SK-MEL-5 (cell line): ENCODE measurements around the gene BOLL. TPM values are rescaled to one million over a fixed set of nuclear protein-coding genes. Genes with fewer than 3 reads are reported as not detected.
"Not testable (repeated sequence)": the region's sequence is repeated elsewhere in the genome, so short reads cannot be mapped to it uniquely, and the experiment has no call there.

ENCODE experiments used
- DNase-seq: peaks from one replicate; pipeline ENCODE4 v3.0.0-alpha.2; 2016; ENCODE audit warnings: low read depth, low spot score
- in situ Hi-C: cut with HindIII; loops from 2 replicates; pipeline ENCODE4 v1.10.0; 2016; ENCODE audit warnings: low sequenced_read_pairs, high pct_unique_total_duplicates, low pct_unique_long_range_greater_than_20kb
- total RNA-seq: library from RNA; depleted of rRNA; stranded (reverse); fragments of >200 nt; shearing (Covaris generic); gene quantifications from 2 replicates; pipeline ENCODE4 v1.2.3, GENCODE V29; 2014

BOLL gene
- total RNA-seq, 1 experiment from 2014 or later = not detected

DNA sequence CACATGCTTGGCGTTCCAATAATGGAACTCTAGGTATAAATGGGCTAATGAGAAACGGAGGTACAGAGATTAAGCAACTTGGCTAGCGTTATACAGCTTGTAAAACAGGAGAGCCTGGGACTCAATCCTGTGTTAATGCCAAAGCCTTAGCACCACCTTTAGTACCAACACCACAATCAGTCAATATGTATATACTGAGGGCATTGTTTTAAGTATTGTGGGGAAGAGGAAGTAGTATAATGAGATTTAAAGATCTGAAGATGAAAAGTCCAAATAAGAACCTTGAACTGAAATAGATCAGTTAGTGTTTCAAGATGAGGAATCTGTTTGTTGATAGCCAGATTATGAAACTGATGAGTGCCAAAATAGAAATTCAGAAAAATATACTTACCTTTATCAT is 71.8 kb downstream of the BOLL start:
- in situ Hi-C loops = no loop called here
- DNase-seq = no peak

DNA sequence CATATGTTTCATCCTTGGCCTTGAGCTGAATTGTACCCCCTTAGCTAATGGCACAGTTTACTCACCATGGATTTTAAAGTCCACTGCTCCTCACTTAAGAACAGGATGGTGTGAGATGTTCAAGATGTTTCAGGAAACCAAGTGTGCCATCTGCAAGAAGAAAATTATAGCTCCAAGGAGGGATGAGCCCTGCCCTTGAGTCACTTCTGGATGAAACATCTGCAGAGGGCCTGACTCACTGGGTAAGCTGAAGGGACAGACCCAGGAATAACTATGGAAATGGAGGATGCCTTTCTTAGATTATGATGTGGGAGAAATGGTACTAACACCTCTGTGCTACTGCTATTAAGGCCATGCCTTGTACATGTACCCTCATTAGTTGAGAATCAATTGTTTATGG is 73.5 kb downstream of the BOLL start:
- no peak for DNase-seq
- in situ Hi-C loops = no loop called here

DNA sequence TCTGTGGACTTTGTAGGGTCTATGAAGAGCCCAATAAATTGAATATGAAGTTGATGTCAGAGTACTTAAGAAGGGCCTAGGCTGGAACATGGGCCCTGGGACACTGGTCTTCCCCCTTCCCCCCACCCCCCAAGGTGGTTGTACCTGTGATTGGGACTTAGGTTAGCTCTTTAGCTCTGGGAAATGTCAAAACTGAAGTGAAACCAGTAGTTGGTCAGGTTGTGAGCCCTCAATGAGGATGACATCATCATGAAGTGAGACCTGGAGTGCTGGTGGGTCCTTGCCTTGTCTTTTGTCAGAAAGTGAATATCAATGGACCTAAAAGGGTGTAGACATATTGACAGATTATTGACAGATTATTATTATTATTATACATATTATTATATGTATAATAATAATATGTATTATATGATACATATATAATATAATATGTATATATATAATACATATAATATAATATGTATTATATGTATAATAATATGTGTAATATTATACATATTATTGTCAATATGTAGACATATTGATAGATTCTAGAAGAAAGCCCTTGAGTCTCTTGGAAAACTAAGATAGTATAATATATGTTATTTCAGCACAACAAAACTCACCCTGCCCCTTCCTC is 74.6 kb downstream of the BOLL start:
- no peak for DNase-seq
- in situ Hi-C loops = no loop called here

DNA sequence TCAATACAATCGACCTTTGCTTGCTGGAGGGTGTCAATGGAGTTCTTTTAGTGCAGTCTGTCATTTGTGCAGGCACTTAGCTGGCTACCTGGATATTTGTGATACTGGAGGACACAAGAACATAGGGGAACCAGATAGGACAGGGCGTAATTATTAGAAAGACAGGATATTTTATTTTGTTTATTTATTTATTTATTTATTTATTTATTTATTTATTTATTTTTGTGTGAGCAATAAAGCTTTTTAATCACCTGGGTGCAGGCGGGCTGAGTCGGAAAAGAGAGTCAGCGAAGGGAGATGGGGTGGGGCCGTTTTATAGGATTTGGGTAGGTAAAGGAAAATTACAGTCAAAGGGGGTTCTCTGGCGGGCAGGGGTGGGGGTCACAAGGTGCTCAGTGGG is 76.0 kb downstream of the BOLL start:
- DNase-seq, in situ Hi-C loops: not testable (repeated sequence)

DNA sequence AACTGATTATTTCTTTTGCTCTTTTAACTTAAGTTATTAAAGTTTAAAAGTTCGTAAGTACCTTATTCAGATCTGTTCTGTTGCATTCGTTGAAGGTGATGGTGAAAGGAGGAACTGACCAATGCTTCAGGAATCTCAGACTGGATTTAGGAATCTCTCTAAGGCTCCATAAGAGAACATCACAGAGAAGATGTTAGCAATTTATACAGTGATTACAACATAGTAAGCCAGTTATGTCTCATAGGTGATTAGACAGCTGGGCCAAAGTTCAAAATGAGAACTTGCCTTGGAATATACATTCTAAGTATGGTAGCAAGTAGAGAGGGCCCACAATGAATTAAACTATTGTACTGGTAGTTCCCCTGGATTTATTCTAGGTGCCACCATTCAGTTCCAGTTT is 76.8 kb downstream of the BOLL start:
- in situ Hi-C loops = no loop called here
- no peak for DNase-seq

DNA sequence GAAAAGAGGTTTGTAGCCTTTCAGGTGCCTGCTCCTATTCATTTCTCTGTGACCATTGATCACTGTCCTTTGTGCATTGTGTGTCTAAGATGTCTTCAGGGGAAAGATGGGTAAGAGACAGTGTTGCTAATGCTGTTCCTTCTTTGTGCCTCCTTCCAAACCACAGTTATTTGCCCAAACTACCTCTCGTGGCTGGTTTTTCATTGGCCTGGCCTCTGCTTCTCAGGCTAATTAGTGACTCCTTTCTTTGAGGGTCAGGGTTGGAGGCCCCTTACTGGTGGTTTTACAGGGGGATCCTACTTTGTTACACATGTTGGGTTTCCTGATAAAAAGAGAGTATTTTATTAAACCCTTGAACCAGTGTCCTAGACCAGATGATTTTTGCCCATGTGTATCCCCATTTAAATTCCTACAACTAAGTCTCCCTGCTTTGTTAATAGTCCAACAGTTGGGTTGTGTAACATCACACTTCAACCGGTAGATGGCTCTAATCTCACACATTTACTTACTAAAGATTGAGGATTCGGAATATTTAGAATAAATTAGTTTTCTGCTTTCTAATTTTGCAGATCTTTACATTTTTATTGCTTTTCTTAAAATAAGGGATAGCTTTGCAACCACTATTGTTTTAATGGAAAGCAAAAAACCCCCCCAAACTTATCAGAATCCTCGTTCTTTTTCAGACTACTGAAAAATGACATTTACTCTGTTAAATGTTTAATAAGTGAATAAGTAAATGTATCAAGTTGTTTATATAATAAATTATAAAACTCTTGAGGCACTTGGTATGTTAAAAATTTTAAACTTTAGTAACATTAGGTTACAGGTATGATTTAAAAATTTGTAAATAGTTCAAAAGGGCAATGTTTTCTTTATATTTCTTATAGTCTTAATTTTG is 77.6 kb downstream of the BOLL start:
- peak; percentile 59 for DNase-seq
- in situ Hi-C loops = no loop called here

DNA sequence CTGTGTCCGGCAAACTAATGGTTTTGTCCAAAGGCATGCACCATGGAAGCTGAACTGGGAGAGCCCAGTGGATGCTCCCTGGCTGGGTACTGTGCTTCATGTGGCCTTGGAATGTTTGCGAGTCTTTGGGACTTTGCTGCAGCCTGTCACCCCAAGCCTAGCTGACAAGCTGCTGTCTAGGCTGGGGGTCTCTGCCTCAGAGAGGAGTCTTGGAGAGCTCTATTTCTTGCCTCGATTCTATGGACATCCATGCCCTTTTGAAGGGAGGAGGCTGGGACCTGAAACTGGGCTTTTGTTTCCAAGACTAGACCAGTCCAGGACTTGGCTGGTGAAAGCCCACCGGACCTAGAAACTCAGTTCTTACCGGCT is 78.3 kb downstream of the BOLL start:
- in situ Hi-C loops = no loop called here
- no peak for DNase-seq

DNA sequence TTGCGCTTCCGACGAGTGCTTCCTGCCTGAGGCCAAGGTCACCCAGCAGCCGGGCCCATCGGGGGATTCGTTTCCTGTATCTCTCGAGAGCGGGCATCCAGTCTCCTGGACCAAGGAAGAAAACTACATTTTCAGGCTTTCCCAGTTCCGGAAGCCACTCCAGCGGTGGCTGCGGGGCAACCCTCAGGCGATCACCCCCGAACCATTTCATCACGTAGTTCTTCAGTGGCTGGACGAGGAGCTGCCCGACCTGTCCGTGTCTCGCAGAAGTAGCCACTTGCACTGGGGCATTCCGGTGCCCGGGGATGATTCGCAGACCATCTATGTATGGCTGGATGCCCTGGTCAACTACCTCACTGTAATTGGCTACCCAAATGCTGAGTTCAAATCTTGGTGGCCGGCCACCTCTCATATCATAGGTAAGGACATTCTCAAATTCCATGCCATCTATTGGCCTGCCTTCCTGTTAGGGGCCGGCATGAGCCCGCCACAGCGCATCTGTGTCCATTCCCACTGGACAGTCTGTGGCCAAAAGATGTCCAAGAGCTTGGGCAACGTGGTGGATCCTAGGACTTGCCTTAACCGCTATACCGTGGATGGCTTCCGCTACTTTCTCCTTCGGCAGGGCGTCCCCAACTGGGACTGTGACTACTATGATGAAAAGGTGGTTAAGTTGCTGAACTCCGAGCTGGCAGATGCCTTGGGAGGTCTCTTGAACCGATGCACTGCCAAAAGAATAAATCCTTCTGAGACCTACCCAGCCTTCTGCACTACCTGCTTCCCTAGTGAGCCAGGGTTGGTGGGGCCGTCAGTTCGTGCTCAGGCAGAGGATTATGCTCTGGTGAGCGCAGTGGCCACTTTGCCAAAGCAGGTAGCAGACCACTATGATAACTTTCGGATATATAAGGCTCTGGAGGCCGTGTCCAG is 78.9 kb downstream of the BOLL start:
- in situ Hi-C loops = no loop called here
- peak; percentile 12 for DNase-seq

DNA sequence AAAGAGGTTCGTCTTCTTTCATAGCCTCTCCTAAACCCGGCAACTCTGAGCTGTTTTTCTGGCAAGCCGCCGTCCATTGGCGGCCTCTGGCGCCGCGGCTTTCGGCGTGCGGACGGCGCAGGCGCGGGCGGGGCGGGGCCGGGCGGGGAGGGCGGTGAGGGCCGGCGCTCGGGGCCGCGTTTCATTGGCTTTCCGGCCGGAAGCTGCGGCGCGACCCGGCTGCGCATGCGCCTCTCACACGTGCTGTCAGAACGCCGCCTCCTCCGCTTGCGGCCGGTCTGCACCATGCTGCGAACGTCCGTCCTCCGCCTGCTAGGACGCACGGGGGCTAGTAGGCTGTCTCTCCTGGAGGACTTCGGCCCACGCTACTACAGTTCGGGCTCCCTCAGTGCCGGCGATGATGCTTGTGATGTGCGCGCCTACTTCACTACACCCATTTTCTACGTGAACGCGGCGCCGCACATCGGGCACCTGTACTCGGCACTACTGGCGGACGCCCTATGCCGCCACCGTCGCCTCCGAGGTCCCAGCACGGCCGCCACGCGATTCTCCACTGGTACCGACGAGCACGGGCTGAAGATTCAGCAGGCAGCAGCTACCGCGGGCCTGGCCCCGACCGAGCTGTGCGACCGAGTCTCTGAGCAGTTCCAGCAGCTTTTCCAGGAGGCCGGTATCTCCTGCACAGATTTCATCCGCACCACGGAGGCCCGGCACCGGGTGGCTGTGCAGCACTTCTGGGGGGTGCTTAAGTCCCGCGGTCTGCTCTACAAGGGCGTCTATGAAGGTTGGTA is 79.8 kb downstream of the BOLL start, which contains the start of gene MARS2:
Gene MARS2 (plus strand): TSS at position 249 of the 791 bp plus-strand sequence. CDS start 37 bp downstream, at position 286.
- in situ Hi-C loops = no loop called here
- peak; percentile 89 for DNase-seq

DNA sequence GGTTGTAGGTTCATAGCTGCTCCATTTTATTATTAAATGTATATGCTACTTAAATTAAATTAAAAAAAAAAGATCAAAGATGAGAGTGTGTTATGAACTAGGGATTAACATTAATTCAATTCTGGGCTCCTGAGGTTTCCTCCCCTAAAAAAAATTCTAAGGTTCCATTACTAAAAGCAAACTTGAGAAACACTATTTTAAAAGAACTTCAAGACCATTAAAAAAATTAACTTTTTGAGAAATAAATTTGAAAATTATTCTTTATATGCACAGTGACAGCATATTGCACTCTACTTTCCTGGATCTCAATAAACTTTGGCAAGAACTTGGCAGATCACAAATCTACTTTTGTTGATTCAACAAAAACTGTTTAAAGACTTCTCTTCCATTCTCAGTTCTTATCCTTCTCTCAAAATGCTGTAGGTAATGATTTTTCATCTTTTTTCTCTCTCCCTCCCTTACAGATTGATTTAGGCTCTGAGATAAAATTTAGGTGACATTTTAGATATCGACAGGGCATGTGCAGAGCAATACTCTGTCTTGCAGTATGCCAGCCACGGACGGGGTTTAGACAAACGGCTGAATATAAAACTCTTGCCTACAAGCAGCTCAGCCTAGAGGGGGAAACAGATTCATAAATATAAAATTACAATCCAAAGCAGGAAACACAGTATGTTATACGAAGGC is 80.5 kb downstream of the BOLL start:
- DNase-seq = no peak
- in situ Hi-C loops = no loop called here

DNA sequence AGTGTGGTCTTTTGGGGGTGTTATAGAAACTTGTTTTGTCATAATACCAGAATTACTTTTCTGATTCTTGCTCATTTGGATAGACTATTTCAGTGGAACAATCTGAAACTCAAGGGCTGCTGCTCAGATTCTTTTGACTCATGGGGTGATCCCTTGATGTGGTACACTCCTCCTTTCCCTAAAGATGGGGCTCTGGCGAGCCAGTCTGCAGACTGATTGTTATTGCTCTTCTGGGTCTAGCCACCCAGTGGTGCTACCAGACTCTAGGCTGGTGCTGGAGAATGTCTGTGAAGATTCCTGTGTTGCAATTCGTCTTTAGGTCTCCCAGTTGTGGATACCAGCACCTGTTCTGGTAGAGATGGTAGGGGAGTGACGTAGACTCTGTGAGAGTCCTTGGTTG is 84.2 kb downstream of the BOLL start:
- DNase-seq = peak; percentile 7
- in situ Hi-C loops = no loop called here

DNA sequence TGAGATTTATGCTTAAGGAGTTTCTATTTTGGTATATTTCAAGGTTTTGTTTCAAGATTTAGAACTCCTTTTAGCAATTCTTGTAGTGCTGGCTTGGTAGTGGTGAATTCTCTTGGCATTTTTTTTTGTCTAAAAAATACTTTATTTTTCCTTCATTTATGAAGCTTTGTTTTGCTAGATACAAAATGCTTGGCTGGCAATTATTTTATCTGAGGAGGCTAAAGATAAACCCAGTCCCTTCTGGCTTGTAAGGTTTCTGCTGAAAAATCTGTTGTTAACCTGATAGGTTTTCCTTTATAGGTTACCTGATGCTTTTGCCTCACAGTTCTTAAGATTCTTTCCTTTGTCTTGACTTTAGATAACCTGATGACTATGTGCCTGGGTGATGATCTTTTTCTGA is 85.4 kb downstream of the BOLL start:
- DNase-seq, in situ Hi-C loops: not testable (repeated sequence)

DNA sequence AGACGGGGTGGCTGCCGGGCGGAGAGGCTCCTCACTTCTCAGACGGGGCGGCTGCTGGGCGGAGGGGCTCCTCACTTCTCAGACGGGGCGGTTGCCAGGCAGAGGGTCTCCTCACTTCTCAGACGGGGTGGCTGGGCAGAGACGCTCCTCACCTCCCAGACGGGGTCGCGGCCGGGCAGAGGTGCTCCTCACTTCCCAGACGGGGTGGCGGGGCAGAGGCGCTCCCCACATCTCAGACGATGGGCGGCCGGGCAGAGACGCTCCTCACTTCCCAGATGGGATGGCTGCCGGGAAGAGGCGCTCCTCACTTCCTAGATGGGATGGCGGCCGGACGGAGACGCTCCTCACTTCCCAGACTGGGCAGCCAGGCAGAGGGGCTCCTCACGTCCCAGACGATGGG is 88.5 kb downstream of the BOLL start:
- DNase-seq, in situ Hi-C loops: not testable (repeated sequence)

DNA sequence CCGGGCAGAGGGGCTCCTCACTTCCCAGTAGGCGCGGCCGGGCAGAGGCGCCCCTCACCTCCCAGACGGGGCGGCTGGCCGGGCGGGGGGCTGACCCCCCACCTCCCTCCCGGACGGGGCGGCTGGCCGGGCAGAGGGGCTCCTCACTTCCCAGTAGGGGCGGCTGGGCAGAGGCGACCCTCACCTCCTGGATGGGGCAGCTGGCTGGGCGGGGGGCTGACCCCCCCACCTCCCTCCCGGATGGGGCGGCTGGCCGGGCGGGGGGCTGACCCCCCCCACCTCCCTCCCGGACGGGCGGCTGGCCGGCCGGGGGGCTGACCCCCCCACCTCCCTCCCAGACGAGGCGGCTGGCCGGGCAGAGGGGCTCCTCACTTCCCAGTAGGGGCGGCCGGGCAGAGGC is 89.1 kb downstream of the BOLL start:
- in situ Hi-C loops, DNase-seq: not testable (repeated sequence)

DNA sequence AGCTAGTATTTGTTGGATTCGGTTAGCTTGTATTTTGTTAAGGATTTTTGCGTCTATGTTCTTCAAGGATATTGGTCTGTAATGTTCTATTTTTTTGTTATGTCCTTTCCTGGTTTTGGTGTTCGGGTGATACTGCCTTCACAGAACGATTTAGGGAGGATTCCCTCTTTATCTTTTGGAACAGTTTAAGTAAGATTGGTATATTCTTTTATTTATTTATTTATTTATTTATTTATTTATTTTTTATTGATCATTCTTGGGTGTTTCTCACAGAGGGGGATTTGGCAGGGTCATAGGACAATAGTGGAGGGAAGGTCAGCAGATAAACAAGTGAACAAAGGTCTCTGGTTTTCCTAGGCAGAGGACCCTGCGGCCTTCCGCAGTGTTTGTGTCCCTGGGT is 89.9 kb downstream of the BOLL start:
- DNase-seq, in situ Hi-C loops: not testable (repeated sequence)

DNA sequence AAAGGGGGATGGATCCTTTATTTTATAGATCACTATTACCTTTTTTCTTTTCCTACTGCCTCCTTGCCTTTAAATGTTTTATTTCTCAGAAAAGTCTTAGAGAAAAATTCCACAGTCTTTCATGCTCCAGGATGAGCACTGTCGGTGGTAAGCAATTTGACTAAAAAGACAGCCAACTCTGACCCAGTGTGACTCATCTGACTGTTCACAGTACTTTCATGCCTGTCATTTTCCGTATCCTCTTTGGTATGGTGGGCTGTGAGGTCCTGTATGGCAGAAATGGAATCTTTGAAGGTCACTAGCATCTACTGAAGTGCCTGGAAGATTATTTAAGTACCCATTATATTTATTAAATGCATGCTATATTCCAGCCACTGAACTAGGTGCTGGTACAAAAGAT is 107.6 kb downstream of the BOLL start:
- DNase-seq = no peak
- in situ Hi-C loops = no loop called here

DNA sequence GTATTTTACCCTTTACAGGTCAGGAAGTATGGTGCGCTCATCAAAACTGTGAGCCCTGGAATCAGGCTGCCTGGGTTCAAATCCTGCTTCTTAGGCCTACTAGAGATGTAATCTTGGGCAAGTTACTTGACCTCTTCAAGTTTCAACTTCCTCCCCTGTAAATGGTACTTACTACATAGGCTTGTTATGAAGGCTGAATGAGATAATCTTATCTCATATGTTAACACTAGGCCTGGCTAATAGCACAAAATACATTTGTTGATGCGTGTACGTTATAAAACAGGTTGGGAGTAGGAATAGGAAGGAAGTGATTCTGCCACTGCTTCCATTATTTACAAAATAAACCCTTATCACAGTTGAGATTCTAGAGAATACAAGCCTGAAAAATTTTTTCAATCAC is 108.1 kb downstream of the BOLL start:
- in situ Hi-C loops = no loop called here
- no peak for DNase-seq
